H1 (cell line): ENCODE results near the gene IQSEC3. TPM values are rescaled to one million over a fixed set of nuclear protein-coding genes. Genes with fewer than 3 reads are reported as not detected.
"Not testable (repeated sequence)": the region's sequence is repeated elsewhere in the genome, so short reads cannot be mapped to it uniquely, and the experiment has no call there.

Experiments used
- CTCF ChIA-PET: fragments of 300-600 bp; sonication (Branson Sonifier 250); formaldehyde crosslinking; loops from one replicate; lab custom pipeline; 2021; ENCODE audit not compliant: partially characterized antibody; lab: Charles Lee
- POLR2A ChIA-PET: fragments of 300-600 bp; sonication (Branson Sonifier 250); formaldehyde crosslinking; loops from one replicate; lab custom pipeline; 2021; ENCODE audit warnings: inconsistent platforms; ENCODE audit not compliant: partially characterized antibody; lab: Charles Lee
- DNase-seq, 2 experiments: peaks; one replicate each; pipeline versions ENCODE4 v3.0.0 to v3.0.0-alpha.2; 2010 to 2022; ENCODE audit warnings: low spot score in 2 of 2, low read depth in 1 of 2, mixed read lengths in 1 of 2
- FAIRE-seq: peaks from 2 replicates; lab custom pipeline; 2011; peaks lifted over from hg19 to GRCh38; lab: Jason Lieb, UNC
- H2AFZ ChIP-seq: 2 replicates; pipeline ENCODE4 v1.8.1; 2012; ENCODE audit warnings: low read length, inconsistent platforms
- H2AK5ac ChIP-seq: 2 replicates; pipeline ENCODE4 v1.6.1; 2013; ENCODE audit warnings: low read depth, low read length
- H2BK120ac ChIP-seq: replicated peaks from 2 replicates; pipeline ENCODE3; 2013; ENCODE audit warnings: low read depth, low read length, inconsistent platforms
- H2BK12ac ChIP-seq: 2 replicates; pipeline ENCODE4 v1.6.1; 2013; ENCODE audit warnings: low read depth, low read length
- H2BK15ac ChIP-seq: 2 replicates; pipeline ENCODE4 v1.6.1; 2013; ENCODE audit warnings: low read length
- H2BK20ac ChIP-seq: 2 replicates; pipeline ENCODE4 v1.6.1; 2013; ENCODE audit warnings: low read length
- H2BK5ac ChIP-seq: 2 replicates; pipeline ENCODE4 v1.6.1; 2013; ENCODE audit warnings: low read depth, low read length
- H3K14ac ChIP-seq: 2 replicates; pipeline ENCODE4 v1.6.1; 2013; ENCODE audit warnings: inconsistent platforms; ENCODE audit not compliant: insufficient read length
- H3K18ac ChIP-seq: 2 replicates; pipeline ENCODE4 v1.6.1; 2013; ENCODE audit warnings: low read length; ENCODE audit errors: extremely low read depth
- H3K23ac ChIP-seq: 2 replicates; pipeline ENCODE4 v1.6.1; 2013; ENCODE audit warnings: inconsistent platforms; ENCODE audit not compliant: insufficient read length
- H3K23me2 ChIP-seq: 2 replicates; pipeline ENCODE4 v1.6.1; 2013; ENCODE audit warnings: low read depth, low read length
- H3K27ac ChIP-seq: 2 replicates; pipeline ENCODE4 v1.6.1; 2011; ENCODE audit warnings: low read depth, low read length, inconsistent platforms
- H3K27me3 ChIP-seq, 4 experiments: replicated peaks in 1 of 4; 1 replicate in 1 of 4; 2 replicates in 3 of 4; pipeline versions ENCODE4 v1.6.1 to v1.8.1; 2011 to 2013; ENCODE audit warnings: low read length in 3 of 4, mild to moderate bottlenecking in 3 of 4, inconsistent platforms in 2 of 4, mixed read lengths in 2 of 4, moderate library complexity in 1 of 4; ENCODE audit not compliant: control insufficient read depth in 3 of 4, insufficient read depth in 3 of 4; ENCODE audit errors: extremely low read depth in 1 of 4
- H3K36me3 ChIP-seq, 4 experiments: 2 replicates each; pipeline versions ENCODE4 v1.6.1 to v1.8.1; 2011 to 2013; ENCODE audit warnings: mild to moderate bottlenecking in 4 of 4, low read length in 3 of 4, moderate library complexity in 2 of 4, control low read depth in 1 of 4, inconsistent platforms in 1 of 4; ENCODE audit not compliant: insufficient read depth in 4 of 4, control insufficient read depth in 2 of 4
- H3K4ac ChIP-seq: replicated peaks from 2 replicates; pipeline ENCODE3; 2013; ENCODE audit warnings: low read length, low read depth, mixed read lengths, inconsistent platforms; ENCODE audit not compliant: insufficient read length
- H3K4me1 ChIP-seq, 4 experiments: replicated peaks in 1 of 4; 1 replicate in 1 of 4; 2 replicates in 3 of 4; pipeline versions ENCODE4 v1.6.1 to v1.8.1; 2011 to 2013; ENCODE audit warnings: low read length in 3 of 4, inconsistent platforms in 2 of 4, mixed read lengths in 1 of 4; ENCODE audit not compliant: insufficient read depth in 4 of 4, control insufficient read depth in 3 of 4
- H3K4me2 ChIP-seq, 2 experiments: 2 replicates each; pipeline versions ENCODE4 v1.6.1 to v1.8.1; 2011 to 2013; ENCODE audit warnings: low read depth in 2 of 2, low read length in 2 of 2, control low read depth in 1 of 2, inconsistent platforms in 1 of 2, mild to moderate bottlenecking in 1 of 2; ENCODE audit not compliant: insufficient read depth in 1 of 2
- H3K4me3 ChIP-seq, 4 experiments: fragments of 200-600, 300-600 bp in 1 of 4; sonication (generic), shearing (Covaris generic), sonication (Bioruptor Twin) in 1 of 4; 2 replicates each; pipeline versions ENCODE4 v1.5.1 to v1.8.1; 2011 to 2016; ENCODE audit warnings: low read length in 4 of 4, low read depth in 3 of 4, control low read depth in 2 of 4, inconsistent platforms in 2 of 4, mild to moderate bottlenecking in 2 of 4, mixed read lengths in 1 of 4, moderate library complexity in 1 of 4; ENCODE audit not compliant: insufficient read depth in 2 of 4; ENCODE audit errors: extremely low read depth in 1 of 4
- H3K56ac ChIP-seq: replicated peaks from 2 replicates; pipeline ENCODE3; 2013; ENCODE audit warnings: low read depth, mild to moderate bottlenecking, mixed read lengths, low read length, inconsistent platforms; ENCODE audit not compliant: insufficient read length
- H3K79me1 ChIP-seq: 2 replicates; pipeline ENCODE4 v1.6.1; 2013; ENCODE audit warnings: low read depth, low read length, control low read depth
- H3K79me2 ChIP-seq, 2 experiments: 2 replicates each; pipeline versions ENCODE4 v1.6.1 to v1.8.1; 2012 to 2013; ENCODE audit warnings: low read length in 2 of 2, mild to moderate bottlenecking in 2 of 2, inconsistent platforms in 1 of 2; ENCODE audit not compliant: insufficient read depth in 2 of 2, control insufficient read depth in 1 of 2
- H3K9ac ChIP-seq, 4 experiments: replicated peaks in 1 of 4; 1 replicate in 1 of 4; 2 replicates in 3 of 4; pipeline versions ENCODE4 v1.6.1 to v1.8.1; 2011 to 2013; ENCODE audit warnings: low read depth in 3 of 4, low read length in 3 of 4, control low read depth in 2 of 4, mild to moderate bottlenecking in 2 of 4, moderate library complexity in 2 of 4, inconsistent platforms in 1 of 4; ENCODE audit errors: extremely low read depth in 1 of 4
- H3K9me3 ChIP-seq, 2 experiments: 2 replicates each; pipeline versions ENCODE4 v1.6.1 to v1.8.1; 2012 to 2013; ENCODE audit warnings: mild to moderate bottlenecking in 2 of 2, moderate library complexity in 2 of 2, control low read depth in 1 of 2, inconsistent platforms in 1 of 2, low read depth in 1 of 2, low read length in 1 of 2, mixed read lengths in 1 of 2; ENCODE audit not compliant: insufficient read depth in 2 of 2
- H4K20me1 ChIP-seq, 2 experiments: replicated peaks in 1 of 2; 2 replicates each; pipeline versions ENCODE3 to v1.8.1; 2011 to 2013; ENCODE audit warnings: inconsistent platforms in 2 of 2, low read length in 2 of 2, mild to moderate bottlenecking in 1 of 2; ENCODE audit not compliant: insufficient read depth in 2 of 2, control insufficient read depth in 1 of 2
- H4K5ac ChIP-seq: 2 replicates; pipeline ENCODE4 v1.6.1; 2013; ENCODE audit warnings: low read length, low read depth, mixed read lengths, inconsistent platforms; ENCODE audit not compliant: insufficient read length
- H4K8ac ChIP-seq: 2 replicates; pipeline ENCODE4 v1.8.0; 2013; ENCODE audit warnings: mild to moderate bottlenecking, moderate library complexity, low read length, inconsistent platforms; ENCODE audit not compliant: insufficient read depth; ENCODE audit errors: extremely low read depth
- H4K91ac ChIP-seq: replicated peaks from 2 replicates; pipeline ENCODE3; 2013; ENCODE audit warnings: low read length, mixed read lengths, inconsistent platforms; ENCODE audit not compliant: insufficient read length
- SIN3A ChIP-seq, 2 experiments: IDR thresholded peaks in 1 of 2; conservative IDR thresholded peaks in 1 of 2; 2 replicates each; pipeline ENCODE4 v1.6.1; 2011 to 2012; ENCODE audit warnings: low read length in 2 of 2, improper control_type of control experiment in 1 of 2, low read depth in 1 of 2, mild to moderate bottlenecking in 1 of 2
- WGBS, 2 experiments: shearing (Covaris generic) in 1 of 2; methylation state at CpG; one replicate each; pipeline versions ENCODE4 v1.1.6 to v1.1.7; 2013 to 2015; ENCODE audit warnings: low lambda C conversion rate in 2 of 2, mixed read lengths in 2 of 2, inconsistent platforms in 1 of 2, low coverage in 1 of 2, missing lambda C conversion rate in 1 of 2; ENCODE audit not compliant: insufficient replicate concordance in 2 of 2, insufficient coverage in 1 of 2, insufficient read length in 1 of 2; ENCODE audit errors: extremely low coverage in 1 of 2, missing lambda C conversion rate in 1 of 2; 5-methylcytosine and 5-hydroxymethylcytosine counted together
- polyA plus RNA-seq, 7 experiments: library from polyadenylated mRNA; depleted of rRNA in 3 of 7; stranded (reverse) in 5 of 7; unstranded in 2 of 7; fragments of >200 nt in 5 of 7; fragments of 200-250 nt in 2 of 7; gene quantifications; 1 replicate in 5 of 7; 2 replicates in 1 of 7; 4 replicates in 1 of 7; pipeline versions ENCODE4 v1.2.1 to v1.2.3, GENCODE V29; 2011 to 2013; ENCODE audit warnings: missing spikeins in 2 of 7, mixed read lengths in 2 of 7
- total RNA-seq: library from RNA; stranded (reverse); fragmentation: NEBNext Ultra II Directional; extraction: Animal tissue kit (Norgen Biotek cat#: 25700); gene quantifications from 2 replicates; pipeline ENCODE4 v1.2.1, GENCODE V29; 2021

IQSEC3 gene
- total and polyA plus RNA-seq, 2 of the 8 experiments (the other 6 are each of a cell fraction or from before 2014, with no cell fraction given), result 1.2 to 3.1 TPM

DNA sequence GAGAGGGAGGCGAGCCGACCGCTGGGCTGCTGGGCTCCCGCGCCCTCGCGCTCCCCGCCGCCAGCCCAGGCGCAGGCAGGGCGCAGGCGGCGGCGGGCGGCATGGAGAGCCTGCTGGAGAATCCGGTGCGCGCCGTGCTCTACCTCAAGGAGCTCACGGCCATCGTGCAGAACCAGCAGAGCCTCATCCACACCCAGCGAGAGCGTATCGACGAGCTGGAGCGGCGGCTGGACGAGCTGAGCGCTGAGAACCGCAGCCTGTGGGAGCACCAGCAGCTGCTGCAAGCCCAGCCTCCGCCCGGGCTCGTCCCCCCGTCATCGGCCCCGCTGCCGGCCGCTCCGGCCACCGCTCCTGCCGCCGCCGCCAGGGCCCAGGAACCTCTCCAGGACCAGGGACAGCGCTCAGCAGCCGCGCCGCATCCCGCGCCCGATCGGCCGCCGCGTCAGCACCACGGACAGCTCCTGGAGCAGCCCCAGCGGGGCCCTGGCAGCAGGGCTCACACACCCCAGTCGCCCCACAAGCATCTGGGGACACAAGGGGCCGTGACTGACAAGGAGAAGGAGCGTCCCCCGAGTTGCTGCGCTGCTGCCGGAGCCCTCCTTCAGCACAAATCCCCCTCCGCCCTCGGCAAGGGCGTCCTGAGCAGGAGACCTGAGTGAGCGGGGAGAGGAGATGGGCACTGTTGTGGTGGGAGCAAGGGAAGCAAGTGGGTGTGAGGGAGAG, 376 bp downstream of the IQSEC3 start:
- H4K8ac ChIP-seq, H3K18ac ChIP-seq, H3K4ac ChIP-seq, CTCF ChIA-PET, POLR2A ChIA-PET, H3K23ac ChIP-seq, H4K5ac ChIP-seq, H2AK5ac ChIP-seq, H3K27me3 ChIP-seq, H2BK5ac ChIP-seq, H3K14ac ChIP-seq, H3K56ac ChIP-seq, H4K91ac ChIP-seq, H3K9me3 ChIP-seq, H3K27ac ChIP-seq, H2BK120ac ChIP-seq, H3K4me1 ChIP-seq, H3K79me2 ChIP-seq, FAIRE-seq: not testable (repeated sequence)
- H3K4me3 ChIP-seq, result peak overlapping the region in 2 of 4 experiments; percentile 20 to 45; a peak in 4 of 8 replicates
- WGBS, 2 experiments, result 17% methylated on average over 3 of the region's 66 CpGs; no CpG with 5 or more reads in 1 of the 2 experiments
- peak overlapping the region; percentile 67 to 74 for H3K4me2 ChIP-seq
- TF ChIP-seq SIN3A (conservative IDR thresholded peaks at IDR 0.05 in 1 of 2, IDR thresholded peaks at IDR 0.05 in 1 of 2; ENCODE audit: low read depth in 1 of 2, low read length in 2 of 2), result peak in 1 of 2 experiments; percentile 86; a peak in 3 of 4 replicates
- TF ChIP-seq, all 59 proteins: peak for 1; not testable (repeated sequence) for 58
- not testable (repeated sequence) for H2AFZ ChIP-seq, H2BK15ac ChIP-seq, H2BK12ac ChIP-seq, H3K23me2 ChIP-seq, H4K20me1 ChIP-seq, H3K9ac ChIP-seq, H2BK20ac ChIP-seq, H3K79me1 ChIP-seq, H3K36me3 ChIP-seq
- DNase-seq, result peak in 1 of 2 experiments; percentile 82
